ENCODE data around the gene ZKSCAN2. TPM values are rescaled to one million over a fixed set of nuclear protein-coding genes. Genes with fewer than 3 reads are reported as not detected.

The ZKSCAN2 gene
- total and polyA plus RNA-seq, 9 of the 15 experiments (the other 6 are each of a cell fraction or from before 2014, with no cell fraction given), result 1.3 to 9.5 (median 4.2) TPM

DNA sequence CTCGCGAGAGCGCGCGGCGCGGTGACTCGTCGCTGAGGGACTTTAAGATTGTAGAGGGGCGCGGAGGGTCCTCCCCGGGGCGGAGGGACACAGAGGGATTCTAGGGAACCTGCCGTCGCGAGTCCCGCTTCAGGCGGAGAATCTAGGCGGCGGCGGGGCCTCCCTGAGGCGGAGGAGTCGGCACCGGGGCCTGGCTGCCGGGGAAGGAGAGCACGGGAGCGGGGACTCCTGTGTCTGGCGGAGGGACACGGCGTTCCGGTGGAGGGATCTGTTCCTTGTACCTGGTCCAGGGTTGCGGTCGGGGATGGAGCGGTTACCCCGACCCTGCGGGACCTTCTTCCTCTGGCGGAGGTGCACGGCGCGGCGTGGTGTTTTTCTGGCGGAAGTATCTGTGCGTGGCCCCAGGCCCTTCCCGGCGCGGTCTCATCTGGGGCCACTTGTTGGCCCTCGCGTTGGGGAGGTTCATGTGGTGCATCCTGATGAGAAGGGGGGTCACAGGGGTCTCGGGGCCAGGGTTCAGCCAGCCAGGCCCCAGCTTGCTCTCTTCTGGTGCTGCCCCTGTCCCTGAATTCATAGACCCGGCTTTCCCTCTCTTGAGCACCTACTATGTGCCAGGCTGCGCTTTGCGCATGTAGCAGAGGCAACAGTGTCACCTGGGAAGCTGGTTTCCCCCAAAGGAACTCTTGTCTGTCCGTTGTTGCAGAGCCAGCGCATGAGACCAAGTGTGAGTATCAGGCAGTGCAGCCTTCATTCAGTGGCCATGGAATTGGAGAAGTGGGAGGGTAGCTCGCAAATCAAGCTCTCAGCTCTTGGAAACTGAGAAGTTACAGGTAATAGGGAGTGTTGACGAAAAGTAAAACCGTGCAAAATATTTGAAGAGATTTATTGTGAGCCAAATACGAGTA lies 563 bp upstream of the ZKSCAN2 start (continued):
- TF ChIP-seq, protein P1, sequence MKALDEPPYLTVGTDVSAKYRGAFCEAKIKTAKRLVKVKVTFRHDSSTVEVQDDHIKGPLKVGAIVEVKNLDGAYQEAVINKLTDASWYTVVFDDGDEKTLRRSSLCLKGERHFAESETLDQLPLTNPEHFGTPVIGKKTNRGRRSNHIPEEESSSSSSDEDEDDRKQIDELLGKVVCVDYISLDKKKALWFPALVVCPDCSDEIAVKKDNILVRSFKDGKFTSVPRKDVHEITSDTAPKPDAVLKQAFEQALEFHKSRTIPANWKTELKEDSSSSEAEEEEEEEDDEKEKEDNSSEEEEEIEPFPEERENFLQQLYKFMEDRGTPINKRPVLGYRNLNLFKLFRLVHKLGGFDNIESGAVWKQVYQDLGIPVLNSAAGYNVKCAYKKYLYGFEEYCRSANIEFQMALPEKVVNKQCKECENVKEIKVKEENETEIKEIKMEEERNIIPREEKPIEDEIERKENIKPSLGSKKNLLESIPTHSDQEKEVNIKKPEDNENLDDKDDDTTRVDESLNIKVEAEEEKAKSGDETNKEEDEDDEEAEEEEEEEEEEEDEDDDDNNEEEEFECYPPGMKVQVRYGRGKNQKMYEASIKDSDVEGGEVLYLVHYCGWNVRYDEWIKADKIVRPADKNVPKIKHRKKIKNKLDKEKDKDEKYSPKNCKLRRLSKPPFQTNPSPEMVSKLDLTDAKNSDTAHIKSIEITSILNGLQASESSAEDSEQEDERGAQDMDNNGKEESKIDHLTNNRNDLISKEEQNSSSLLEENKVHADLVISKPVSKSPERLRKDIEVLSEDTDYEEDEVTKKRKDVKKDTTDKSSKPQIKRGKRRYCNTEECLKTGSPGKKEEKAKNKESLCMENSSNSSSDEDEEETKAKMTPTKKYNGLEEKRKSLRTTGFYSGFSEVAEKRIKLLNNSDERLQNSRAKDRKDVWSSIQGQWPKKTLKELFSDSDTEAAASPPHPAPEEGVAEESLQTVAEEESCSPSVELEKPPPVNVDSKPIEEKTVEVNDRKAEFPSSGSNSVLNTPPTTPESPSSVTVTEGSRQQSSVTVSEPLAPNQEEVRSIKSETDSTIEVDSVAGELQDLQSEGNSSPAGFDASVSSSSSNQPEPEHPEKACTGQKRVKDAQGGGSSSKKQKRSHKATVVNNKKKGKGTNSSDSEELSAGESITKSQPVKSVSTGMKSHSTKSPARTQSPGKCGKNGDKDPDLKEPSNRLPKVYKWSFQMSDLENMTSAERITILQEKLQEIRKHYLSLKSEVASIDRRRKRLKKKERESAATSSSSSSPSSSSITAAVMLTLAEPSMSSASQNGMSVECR (CRISPR knock-in tag; IDR thresholded peaks at IDR 0.05), result no peak; the same call in 1 of the 2 replicates
- TF ChIP-seq, protein P2, sequence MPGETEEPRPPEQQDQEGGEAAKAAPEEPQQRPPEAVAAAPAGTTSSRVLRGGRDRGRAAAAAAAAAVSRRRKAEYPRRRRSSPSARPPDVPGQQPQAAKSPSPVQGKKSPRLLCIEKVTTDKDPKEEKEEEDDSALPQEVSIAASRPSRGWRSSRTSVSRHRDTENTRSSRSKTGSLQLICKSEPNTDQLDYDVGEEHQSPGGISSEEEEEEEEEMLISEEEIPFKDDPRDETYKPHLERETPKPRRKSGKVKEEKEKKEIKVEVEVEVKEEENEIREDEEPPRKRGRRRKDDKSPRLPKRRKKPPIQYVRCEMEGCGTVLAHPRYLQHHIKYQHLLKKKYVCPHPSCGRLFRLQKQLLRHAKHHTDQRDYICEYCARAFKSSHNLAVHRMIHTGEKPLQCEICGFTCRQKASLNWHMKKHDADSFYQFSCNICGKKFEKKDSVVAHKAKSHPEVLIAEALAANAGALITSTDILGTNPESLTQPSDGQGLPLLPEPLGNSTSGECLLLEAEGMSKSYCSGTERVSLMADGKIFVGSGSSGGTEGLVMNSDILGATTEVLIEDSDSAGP (CRISPR knock-in tag; IDR thresholded peaks at IDR 0.05), result 0 out of 2 replicates have a peak, but pooled peaks have one; percentile 41
- TF ChIP-seq ZNF3 (CRISPR knock-in tag; IDR thresholded peaks at IDR 0.05), result no peak
- TF ChIP-seq SRSF7 (optimal IDR thresholded peaks at IDR 0.05; ENCODE audit: low read depth, low read length), result no peak
- no peak for TF ChIP-seq ZNF696 (CRISPR knock-in tag; conservative IDR thresholded peaks at IDR 0.05)
- peak; percentile 85; the same call in 1 of the 2 replicates for TF ChIP-seq ZNF740 (CRISPR knock-in tag; IDR thresholded peaks at IDR 0.05)
- peak in 1 of 2 experiments; percentile 96; a peak in 1 of 4 replicates for TF ChIP-seq ZNF740 (tag; IDR thresholded peaks at IDR 0.05)
- TF ChIP-seq BRCA1 (IDR thresholded peaks at IDR 0.05), result no peak
- no peak for TF ChIP-seq BRCA1 (CRISPR knock-in tag; IDR thresholded peaks at IDR 0.05)
- peak; percentile 65; the same call in 1 of the 2 replicates for TF ChIP-seq MTA1 (IDR thresholded peaks at IDR 0.05; ENCODE audit: borderline replicate concordance)
- TF ChIP-seq ZSCAN32 (CRISPR knock-in tag; IDR thresholded peaks at IDR 0.05), result no peak
- TF ChIP-seq CREBBP (IDR thresholded peaks at IDR 0.05; ENCODE audit: low read depth, low read length), result no peak
- no peak for TF ChIP-seq HNRNPH1 (optimal IDR thresholded peaks at IDR 0.05; ENCODE audit: low read depth, low read length)
- peak; percentile 53 for TF ChIP-seq HCFC1 (IDR thresholded peaks at IDR 0.05; ENCODE audit: low read depth, low read length)
- TF ChIP-seq, protein P3, sequence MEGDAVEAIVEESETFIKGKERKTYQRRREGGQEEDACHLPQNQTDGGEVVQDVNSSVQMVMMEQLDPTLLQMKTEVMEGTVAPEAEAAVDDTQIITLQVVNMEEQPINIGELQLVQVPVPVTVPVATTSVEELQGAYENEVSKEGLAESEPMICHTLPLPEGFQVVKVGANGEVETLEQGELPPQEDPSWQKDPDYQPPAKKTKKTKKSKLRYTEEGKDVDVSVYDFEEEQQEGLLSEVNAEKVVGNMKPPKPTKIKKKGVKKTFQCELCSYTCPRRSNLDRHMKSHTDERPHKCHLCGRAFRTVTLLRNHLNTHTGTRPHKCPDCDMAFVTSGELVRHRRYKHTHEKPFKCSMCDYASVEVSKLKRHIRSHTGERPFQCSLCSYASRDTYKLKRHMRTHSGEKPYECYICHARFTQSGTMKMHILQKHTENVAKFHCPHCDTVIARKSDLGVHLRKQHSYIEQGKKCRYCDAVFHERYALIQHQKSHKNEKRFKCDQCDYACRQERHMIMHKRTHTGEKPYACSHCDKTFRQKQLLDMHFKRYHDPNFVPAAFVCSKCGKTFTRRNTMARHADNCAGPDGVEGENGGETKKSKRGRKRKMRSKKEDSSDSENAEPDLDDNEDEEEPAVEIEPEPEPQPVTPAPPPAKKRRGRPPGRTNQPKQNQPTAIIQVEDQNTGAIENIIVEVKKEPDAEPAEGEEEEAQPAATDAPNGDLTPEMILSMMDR (IDR thresholded peaks at IDR 0.05 in 2 of 3, conservative IDR thresholded peaks at IDR 0.05 in 1 of 3; ENCODE audit: insufficient read depth in 2 of 3, low read depth in 1 of 3, low read length in 3 of 3), result 0 out of 6 replicates have a peak, but pooled peaks of 1 of the 3 experiments have one; percentile 2
- TF ChIP-seq, protein P4, sequence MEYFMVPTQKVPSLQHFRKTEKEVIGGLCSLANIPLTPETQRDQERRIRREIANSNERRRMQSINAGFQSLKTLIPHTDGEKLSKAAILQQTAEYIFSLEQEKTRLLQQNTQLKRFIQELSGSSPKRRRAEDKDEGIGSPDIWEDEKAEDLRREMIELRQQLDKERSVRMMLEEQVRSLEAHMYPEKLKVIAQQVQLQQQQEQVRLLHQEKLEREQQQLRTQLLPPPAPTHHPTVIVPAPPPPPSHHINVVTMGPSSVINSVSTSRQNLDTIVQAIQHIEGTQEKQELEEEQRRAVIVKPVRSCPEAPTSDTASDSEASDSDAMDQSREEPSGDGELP (CRISPR knock-in tag; IDR thresholded peaks at IDR 0.05; ENCODE audit: borderline replicate concordance), result peak; percentile 54
- TF ChIP-seq U2AF1 (optimal IDR thresholded peaks at IDR 0.05; ENCODE audit: low read depth, low read length), result no peak
